K562 (cell line): Measurements from ENCODE around the gene IZUMO4. TPM values are rescaled to one million over a fixed set of nuclear protein-coding genes. Genes with fewer than 3 reads are reported as not detected.
A peak's percentile ranks its signal among the peaks of the same experiment; 100 is the strongest.

Experiments
- ATAC-seq: fragments of 200-7000 bp; cut with Tn5 transposase; 3 replicates; pipeline ENCODE4 v1.9.1; 2020; ENCODE audit warnings: moderate library complexity
- BruUV-seq: library from RNA; stranded (reverse); fragments of 400-500 nt; replicated peaks from 2 replicates; lab custom pipeline; 2021; lab: Mats Ljungman, UMichigan
- CTCF ChIA-PET: fragments of 300-600 bp; formaldehyde crosslinking; extraction: SDS; loops from one replicate; lab custom pipeline; 2021; ENCODE audit warnings: low intra/inter-chr PET ratio; lab: Yijun Ruan, JAX
- POLR2A ChIA-PET: fragments of 300-600, 350-650 bp; sonication (Branson Sonifier 250); formaldehyde crosslinking; extraction: SDS; loops from one replicate; lab custom pipeline; 2021; ENCODE audit warnings: antibody characterized with exemption, inconsistent platforms; lab: Yijun Ruan, JAX
- DNase-seq, 4 experiments: peaks; one replicate each; pipeline versions ENCODE4 v3.0.0 to v3.0.0-alpha.2; 2011 to 2018; ENCODE audit warnings: low spot score in 3 of 4, mixed read lengths in 3 of 4; ENCODE audit errors: extremely low read depth in 1 of 4
- FAIRE-seq: peaks from 2 replicates; lab custom pipeline; 2011; peaks lifted over from hg19 to GRCh38; lab: Jason Lieb, UNC
- H2AFZ ChIP-seq: 2 replicates; pipeline ENCODE4 v1.6.0; 2011; ENCODE audit warnings: low read depth, low read length, control low read depth, inconsistent platforms
- H3K27ac ChIP-seq: fragments of 200-600 bp; 3 replicates; pipeline ENCODE4 v1.8.0; 2011; ENCODE audit warnings: low read depth, mild to moderate bottlenecking, control low read depth, inconsistent platforms, low read length, moderate library complexity, mixed read lengths; ENCODE audit errors: extremely low read depth
- H3K27me3 ChIP-seq, 2 experiments: fragments of 300-600 bp in 1 of 2; 2 replicates in 1 of 2; 3 replicates in 1 of 2; pipeline versions ENCODE4 v1.6.0 to v1.8.0; 2011; ENCODE audit warnings: inconsistent platforms in 2 of 2, low read length in 2 of 2, mild to moderate bottlenecking in 1 of 2, mixed read lengths in 1 of 2, moderate library complexity in 1 of 2; ENCODE audit not compliant: control insufficient read depth in 2 of 2, insufficient read depth in 2 of 2
- H3K36me3 ChIP-seq: fragments of 300-600 bp; 3 replicates; pipeline ENCODE4 v1.8.0; 2011; ENCODE audit warnings: mild to moderate bottlenecking, low read length, inconsistent platforms; ENCODE audit not compliant: control insufficient read depth, insufficient read depth
- H3K4me1 ChIP-seq, 2 experiments: fragments of 200-600 bp in 1 of 2; replicated peaks in 1 of 2; 2 replicates in 1 of 2; 3 replicates in 1 of 2; pipeline versions ENCODE4 v1.5.1 to v1.8.0; 2011; ENCODE audit warnings: inconsistent platforms in 2 of 2, low read length in 2 of 2, mild to moderate bottlenecking in 1 of 2, mixed read lengths in 1 of 2, moderate library complexity in 1 of 2; ENCODE audit not compliant: control insufficient read depth in 2 of 2, insufficient read depth in 2 of 2
- H3K4me2 ChIP-seq: 2 replicates; pipeline ENCODE4 v1.6.1; 2011; ENCODE audit warnings: low read length, control low read depth, inconsistent platforms, mixed read lengths; ENCODE audit not compliant: insufficient read depth
- H3K4me3 ChIP-seq: fragments of 200-600 bp; sonication (generic), shearing (Covaris generic); 2 replicates; pipeline ENCODE4 v1.5.1; 2016; ENCODE audit warnings: control low read depth, inconsistent platforms
- H3K79me2 ChIP-seq: fragments of 200-600 bp; 3 replicates; pipeline ENCODE4 v1.8.0; 2011; ENCODE audit warnings: low read length, inconsistent platforms; ENCODE audit not compliant: control insufficient read depth, insufficient read depth
- H3K9ac ChIP-seq, 2 experiments: 2 replicates each; pipeline versions ENCODE4 v1.6.0 to v1.6.1; 2011; ENCODE audit warnings: low read depth in 2 of 2, low read length in 2 of 2, control low read depth in 1 of 2, inconsistent platforms in 1 of 2, mild to moderate bottlenecking in 1 of 2, mixed read lengths in 1 of 2; ENCODE audit not compliant: insufficient read depth in 1 of 2
- H3K9me1 ChIP-seq: one replicate; pipeline ENCODE4 v1.6.0; 2011; ENCODE audit warnings: inconsistent platforms, mild to moderate bottlenecking, low read length, moderate library complexity; ENCODE audit not compliant: control insufficient read depth, insufficient read depth
- H3K9me3 ChIP-seq: replicated peaks from 2 replicates; pipeline ENCODE4 v1.5.1; 2011; ENCODE audit warnings: low read depth, low read length, inconsistent platforms; ENCODE audit not compliant: control insufficient read depth, insufficient read depth
- H4K20me1 ChIP-seq: replicated peaks from 2 replicates; pipeline ENCODE4 v1.6.1; 2011; ENCODE audit warnings: low read length, inconsistent platforms, mixed read lengths; ENCODE audit not compliant: control insufficient read depth, insufficient read depth
- DPF2 ChIP-seq: fragments of 450-650 bp; IDR thresholded peaks from 2 replicates; pipeline ENCODE4 v1.6.1; 2016
- ELF2 ChIP-seq: fragments of 250-450 bp; sonication (Bioruptor Pico); IDR thresholded peaks from 2 replicates; pipeline ENCODE4 v1.5.0; 2021; ENCODE audit warnings: mild to moderate bottlenecking
- EZH2 ChIP-seq: IDR thresholded peaks from 2 replicates; pipeline ENCODE4 v1.6.1; 2012; ENCODE audit warnings: low read depth, mild to moderate bottlenecking, inconsistent platforms, low read length, borderline replicate concordance
- KDM1A ChIP-seq, 2 experiments: fragments of 450-650 bp; IDR thresholded peaks; 2 replicates each; pipeline ENCODE4 v1.6.1; 2016; ENCODE audit warnings: mild to moderate bottlenecking in 2 of 2
- KLF16 ChIP-seq: IDR thresholded peaks from 2 replicates; pipeline ENCODE4 v1.6.1; 2016; ENCODE audit warnings: antibody characterized with exemption
- PPARD ChIP-seq: fragments of 250-450 bp; sonication (Bioruptor Pico); IDR thresholded peaks from 2 replicates; pipeline ENCODE4 v1.8.0; 2022; ENCODE audit warnings: inconsistent platforms, mild to moderate bottlenecking, moderate library complexity
- REST ChIP-seq, 2 experiments: fragments of 450-650 bp; formaldehyde crosslinking in 1 of 2; IDR thresholded peaks; 2 replicates each; pipeline versions ENCODE4 v1.4.0 to v1.6.1; 2014 to 2020; ENCODE audit warnings: mild to moderate bottlenecking in 2 of 2, borderline replicate concordance in 1 of 2, low read depth in 1 of 2
- SMARCA4 ChIP-seq: fragments of 450-650 bp; IDR thresholded peaks from 2 replicates; pipeline ENCODE4 v1.6.1; 2016
- SMARCA5 ChIP-seq: fragments of 450-650 bp; IDR thresholded peaks from 2 replicates; pipeline ENCODE4 v1.6.1; 2016
- SPI1 ChIP-seq: IDR thresholded peaks from 2 replicates; pipeline ENCODE4 v1.6.1; 2011; ENCODE audit warnings: low read depth, low read length, control low read depth, borderline replicate concordance
- ZBTB1 ChIP-seq: sonication (generic); formaldehyde crosslinking; IDR thresholded peaks from 2 replicates; pipeline ENCODE4 v1.8.1; 2023; ENCODE audit warnings: missing genetic modification reagents, low read depth, mild to moderate bottlenecking, borderline replicate concordance
- ZNF444 ChIP-seq: fragments of 250-450 bp; sonication (Bioruptor Pico); IDR thresholded peaks from 2 replicates; pipeline ENCODE4 v1.4.0; 2020; ENCODE audit warnings: mild to moderate bottlenecking, moderate library complexity
- WGBS: fragments of 100-300 bp; shearing (Covaris generic); methylation state at CpG from one replicate; pipeline ENCODE4 v1.1.6; 2016; ENCODE audit warnings: low coverage, mixed read lengths; ENCODE audit not compliant: insufficient coverage; ENCODE audit errors: missing lambda C conversion rate; 5-methylcytosine and 5-hydroxymethylcytosine counted together
- in situ Hi-C: fragments of 300-500 bp; cut with MboI; formaldehyde crosslinking; loops from 4 replicates; pipeline ENCODE4 v1.15.0; 2018; ENCODE audit warnings: inconsistent platforms, mixed read lengths
- intact Hi-C: fragments of 100-400 bp; cut with micrococcal nuclease; formaldehyde crosslinking; loops from 2 replicates; pipeline ENCODE4 v1.14.2; 2022
- polyA plus RNA-seq, 8 experiments: library from polyadenylated mRNA; depleted of rRNA in 4 of 8; stranded (reverse) in 5 of 8; unstranded in 3 of 8; fragments of >200 nt; fragmentation: Nextera tagmentation in 2 of 8; fragmentation: Illumina TruSeq in 1 of 8; extraction: Ambion mirVana in 2 of 8; extraction: Trizol in 1 of 8; gene quantifications; 2 replicates each; pipeline versions ENCODE4 v1.2.1 to v1.2.3, GENCODE V29; 2011 to 2014; ENCODE audit warnings: inconsistent platforms in 1 of 8, missing spikeins in 1 of 8
- total RNA-seq, 7 experiments: library from RNA; depleted of rRNA in 6 of 7; stranded (reverse); fragments of >200 nt in 6 of 7; fragmentation: Illumina TruSeq in 2 of 7; extraction: Trizol in 2 of 7; gene quantifications; 2 replicates each; pipeline versions ENCODE4 v1.2.1 to v1.2.3, GENCODE V29; 2011 to 2021; ENCODE audit warnings: low replicate concordance in 1 of 7

The IZUMO4 gene
- total and polyA plus RNA-seq, 9 of the 15 experiments (the other 6 are each of a cell fraction or from before 2014, with no cell fraction given): 0.07 to 3.9 (median 1.2) TPM

DNA sequence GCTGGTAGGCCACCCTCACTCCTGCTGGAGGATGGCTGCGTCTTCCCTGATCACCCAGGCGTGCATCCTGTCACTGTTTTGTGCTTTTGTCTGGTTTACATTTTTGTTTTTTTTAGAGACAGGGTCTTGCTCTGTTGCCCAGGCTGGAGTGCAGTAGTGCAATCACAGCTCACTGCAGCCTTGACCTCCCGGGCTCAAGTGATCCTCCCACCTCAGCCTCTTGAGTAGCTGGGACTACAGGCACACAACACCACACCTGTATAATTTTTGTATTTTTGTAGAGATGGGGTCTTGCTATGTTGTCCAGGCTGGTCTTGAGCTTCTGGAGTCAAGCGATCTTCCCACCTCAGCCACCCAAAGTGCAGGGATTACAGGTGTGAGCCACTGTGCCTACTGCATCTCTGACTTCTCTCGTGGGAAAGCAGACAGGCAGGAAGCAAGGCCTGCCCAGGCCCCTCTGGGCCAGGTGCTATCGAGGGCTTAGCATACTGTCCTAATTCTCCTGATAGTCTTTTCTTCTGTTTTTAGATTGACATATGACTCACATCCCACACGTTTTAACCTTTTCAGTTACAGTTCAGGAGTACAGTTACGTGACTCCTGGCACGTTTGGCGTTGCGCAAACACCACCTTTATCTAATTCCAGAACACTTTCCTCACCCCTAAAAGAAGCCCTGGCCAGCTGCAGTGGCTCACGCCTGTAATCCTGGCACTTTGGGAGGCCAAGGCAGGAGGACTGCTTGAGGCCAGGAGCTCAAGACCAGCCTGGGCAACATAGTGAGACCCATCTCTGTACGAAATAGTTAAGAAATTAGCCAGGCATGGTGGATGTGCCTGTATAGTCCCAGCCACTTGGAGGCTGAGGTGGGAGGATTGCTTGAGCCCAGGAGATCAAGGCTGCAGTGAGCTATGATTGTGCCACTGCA, 9.8 kb upstream of the IZUMO4 start (continued):
- peak; percentile 67; the same call in 1 of the 2 replicates for TF ChIP-seq SMARCA4
- peak; percentile 54; the same call in 1 of the 2 replicates for TF ChIP-seq SMARCA5
- TF ChIP-seq KLF16: peak; percentile 67; the same call in 1 of the 2 replicates
- peak; percentile 49 to 72; a peak in 3 of 4 replicates for TF ChIP-seq KDM1A (IDR thresholded peaks at IDR 0.05)
- TF ChIP-seq DPF2: peak; percentile 58; the same call in 1 of the 2 replicates

- Histone ChIP-seq H4K20me1 (no peaks in the 10 kb centered on the region), H3K36me3 (peaks cover 14% of the 10 kb centered on the region; the same call in 2 of the 3 replicates), H3K9me1 (no peaks in the 10 kb centered on the region), H3K27ac (peak overlapping the region; percentile 62; the same call in 2 of the 3 replicates), H2AFZ (no peak overlapping the region), H3K79me2 (peaks cover 21% of the 10 kb centered on the region), H3K4me3 (no peak overlapping the region), H3K9me3 (no peaks in the 10 kb centered on the region), H3K27me3 (no peaks in the 10 kb centered on the region), H3K9ac (peak overlapping the region in 1 of 2 experiments; percentile 75; a peak in 2 of 4 replicates), H3K4me1 (peaks cover 37 to 53% of the 10 kb centered on the region in 2 experiments; a peak in 4 of 5 replicates), H3K4me2 (peak overlapping the region; percentile 40)
- intact Hi-C loops: loop anchor here (5.0 kb wide), 1 partner anchor 70 kb away; the partner anchor contains the start of gene BTBD2
- no peak for DNase-seq
- no peak for FAIRE-seq
- ATAC-seq: peak; percentile 14
- ChIA-PET CTCF (no interaction called here), POLR2A (interaction anchor here (0.5 to 1.0 kb wide), 3 partner anchors 8 to 491 kb away, joined by 3 to 4 read pairs (median 3); no protein-coding TSS in a partner anchor)
- 58% methylated on average over 10 of the region's 14 CpGs for WGBS
- in situ Hi-C loops: no loop called here
- BruUV-seq: no TSS peak
- no peak for TF ChIP-seq PPARD (CRISPR knock-in tag)
- no peak for TF ChIP-seq REST (IDR thresholded peaks at IDR 0.05; ENCODE audit: borderline replicate concordance)
- TF ChIP-seq REST (CRISPR knock-in tag; IDR thresholded peaks at IDR 0.05; ENCODE audit: low read depth): 0 out of 2 replicates have a peak, but pooled peaks have one; percentile 31
- peak; percentile 95 for TF ChIP-seq SPI1
- no peak for TF ChIP-seq ELF2 (CRISPR knock-in tag)
- TF ChIP-seq ZBTB1: no peak
- TF ChIP-seq EZH2: no peak
- no peak for TF ChIP-seq ZNF444 (CRISPR knock-in tag)
Measured at GRCh38 chr19:2087621-2088100, 9.1 kb upstream of the IZUMO4 start.
